ENCODE measurements around the gene RIPOR1. TPM values are rescaled to one million over a fixed set of nuclear protein-coding genes. Genes with fewer than 3 reads are reported as not detected.
A peak's percentile ranks its signal among the peaks of the same experiment; 100 is the strongest.

RIPOR1 gene
- 10 to 100 TPM; 19.3 to 28.6 (median 23.6) TPM for total RNA-seq

- 30 to 81% methylated on average over 4 to 21 of the region's 45 CpGs for WGBS, 2 donors
- peak in 1 of 2 donors; percentile 92 for DNase-seq (ENCODE audit: low spot score in 2 of 2)
- no peak for TF ChIP-seq POLR2A (IDR thresholded peaks at IDR 0.05)
- no peak for TF ChIP-seq CTCF (IDR thresholded peaks at IDR 0.05)
- intact Hi-C loops (cut with DNase I; ENCODE audit: low total_unique reads), result no loop called here
- peak within 1 kb of the TSS; percentile 89 for H3K4me3 ChIP-seq (ENCODE audit: low read depth, poor library complexity, severe bottlenecking)
Measured at GRCh38 chr16:67528222-67528869, at the start of gene RIPOR1. TSS of gene RIPOR1 (plus strand) at chr16:67528829. CDS start at chr16:67538447, 9,618 bp downstream.

GRCh38 chr16:67480833-67481560 lies 47.6 kb upstream of the RIPOR1 start, which contains the start of gene ATP6V0D1:
TSS of gene ATP6V0D1 (minus strand) at chr16:67481157. CDS start at chr16:67481086, 71 bp downstream.
- WGBS, 2 donors, result 0% methylated on average over 22 to 57 of the region's 57 CpGs
- peak; percentile 98 to 100 for DNase-seq (ENCODE audit: low spot score in 2 of 2)
- peak within 1 kb of the TSS; percentile 96 for H3K4me3 ChIP-seq (ENCODE audit: low read depth, poor library complexity, severe bottlenecking)
- peak in 1 of 3 donors; percentile 81 for TF ChIP-seq CTCF (IDR thresholded peaks at IDR 0.05)
- TF ChIP-seq POLR2A (IDR thresholded peaks at IDR 0.05), result no peak
- intact Hi-C loops (cut with DNase I; ENCODE audit: low total_unique reads), result no loop called here

GRCh38 chr16:67481561-67482232 lies 46.9 kb upstream of the RIPOR1 start:
- peak overlapping the region; percentile 26 for H3K4me3 ChIP-seq (ENCODE audit: low read depth, poor library complexity, severe bottlenecking)
- intact Hi-C loops (cut with DNase I; ENCODE audit: low total_unique reads), result no loop called here
- TF ChIP-seq CTCF (IDR thresholded peaks at IDR 0.05) (no peak), POLR2A (IDR thresholded peaks at IDR 0.05) (no peak)
- DNase-seq (ENCODE audit: low spot score in 2 of 2), result peak; percentile 51 to 92
- WGBS, 2 donors, result 7 to 10% methylated on average over 17 of the region's 17 CpGs

GRCh38 chr16:67482233-67482924 lies 46.2 kb upstream of the RIPOR1 start:
- H3K4me3 ChIP-seq (ENCODE audit: low read depth, poor library complexity, severe bottlenecking), result no peak overlapping the region
- 52 to 72% methylated on average over 25 of the region's 25 CpGs for WGBS, 2 donors
- no peak for TF ChIP-seq CTCF (IDR thresholded peaks at IDR 0.05)
- TF ChIP-seq POLR2A (IDR thresholded peaks at IDR 0.05), result no peak
- DNase-seq (ENCODE audit: low spot score in 2 of 2), result no peak
- intact Hi-C loops (cut with DNase I; ENCODE audit: low total_unique reads), result no loop called here

GRCh38 chr16:67483150-67483549 lies 45.5 kb upstream of the RIPOR1 start, which contains the start of gene AGRP:
TSS of gene AGRP (minus strand) at chr16:67483547. CDS start at chr16:67483398, 149 bp downstream.
- TF ChIP-seq POLR2A (IDR thresholded peaks at IDR 0.05) (no peak), CTCF (IDR thresholded peaks at IDR 0.05) (no peak)
- 86 to 94% methylated on average over 2 to 5 of the region's 6 CpGs for WGBS, 2 donors
- H3K4me3 ChIP-seq (ENCODE audit: low read depth, poor library complexity, severe bottlenecking), result no peak within 1 kb of the TSS
- intact Hi-C loops (cut with DNase I; ENCODE audit: low total_unique reads), result no loop called here
- no peak for DNase-seq (ENCODE audit: low spot score in 2 of 2)
